Measurements from ENCODE around the gene BCAR3. TPM values are rescaled to one million over a fixed set of nuclear protein-coding genes. Genes with fewer than 3 reads are reported as not detected.

The BCAR3 gene
- total RNA-seq, 1 experiment from 2014 or later = 33.9 TPM

DNA sequence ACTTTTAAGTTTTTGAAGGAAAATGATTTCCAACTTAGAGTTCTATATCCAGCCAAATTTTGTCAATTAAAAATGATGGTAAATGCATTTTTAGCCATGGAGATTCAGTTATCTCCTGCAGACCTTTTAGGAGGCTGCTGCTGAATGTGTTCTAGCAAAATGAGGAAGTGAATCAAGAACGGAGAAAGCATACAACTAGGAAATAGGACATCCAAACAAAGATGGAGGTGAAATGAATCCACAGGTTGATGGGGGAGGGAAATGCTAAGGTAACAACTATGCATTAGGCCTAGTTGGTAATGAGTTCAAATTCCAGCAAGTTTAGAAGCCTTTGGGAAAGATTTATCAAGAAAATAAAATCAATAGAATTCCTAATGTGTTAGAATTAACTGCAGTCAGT is 153.2 kb downstream of the BCAR3 start:
- POLR2A ChIA-PET = no interaction called here
- H3K27ac ChIP-seq (ENCODE audit: low read length) = no peak overlapping the region
- intact Hi-C loops (cut with micrococcal nuclease; ENCODE audit: unreplicated experiment) = no loop called here
- H3K9me3 ChIP-seq (ENCODE audit: control insufficient read depth, insufficient read depth, low read depth, low read length) = no peaks in the 10 kb centered on the region
- H3K27me3 ChIP-seq (ENCODE audit: control insufficient read depth, insufficient read depth, low read length) = no peaks in the 10 kb centered on the region
- in situ Hi-C loops (cut with HindIII; ENCODE audit: low pct_unique_long_range_greater_than_20kb, low sequenced_read_pairs) = no loop called here
- ATAC-seq (no peak), DNase-seq (ENCODE audit: low read depth, low spot score) (no peak)
- no TSS peak for BruUV-seq (replicated peaks)
- peaks cover 6% of the 10 kb centered on the region; the same call in 1 of the 2 replicates for H3K36me3 ChIP-seq (ENCODE audit: control insufficient read depth, insufficient read depth, low read length)
- CTCF ChIA-PET = no interaction called here
- no peaks in the 10 kb centered on the region for H3K4me1 ChIP-seq (ENCODE audit: control insufficient read depth, insufficient read depth, low read length)
- TF ChIP-seq POLR2AphosphoS5 (IDR thresholded peaks at IDR 0.05; ENCODE audit: low read depth, low read length) = no peak
- TF ChIP-seq, protein P1, sequence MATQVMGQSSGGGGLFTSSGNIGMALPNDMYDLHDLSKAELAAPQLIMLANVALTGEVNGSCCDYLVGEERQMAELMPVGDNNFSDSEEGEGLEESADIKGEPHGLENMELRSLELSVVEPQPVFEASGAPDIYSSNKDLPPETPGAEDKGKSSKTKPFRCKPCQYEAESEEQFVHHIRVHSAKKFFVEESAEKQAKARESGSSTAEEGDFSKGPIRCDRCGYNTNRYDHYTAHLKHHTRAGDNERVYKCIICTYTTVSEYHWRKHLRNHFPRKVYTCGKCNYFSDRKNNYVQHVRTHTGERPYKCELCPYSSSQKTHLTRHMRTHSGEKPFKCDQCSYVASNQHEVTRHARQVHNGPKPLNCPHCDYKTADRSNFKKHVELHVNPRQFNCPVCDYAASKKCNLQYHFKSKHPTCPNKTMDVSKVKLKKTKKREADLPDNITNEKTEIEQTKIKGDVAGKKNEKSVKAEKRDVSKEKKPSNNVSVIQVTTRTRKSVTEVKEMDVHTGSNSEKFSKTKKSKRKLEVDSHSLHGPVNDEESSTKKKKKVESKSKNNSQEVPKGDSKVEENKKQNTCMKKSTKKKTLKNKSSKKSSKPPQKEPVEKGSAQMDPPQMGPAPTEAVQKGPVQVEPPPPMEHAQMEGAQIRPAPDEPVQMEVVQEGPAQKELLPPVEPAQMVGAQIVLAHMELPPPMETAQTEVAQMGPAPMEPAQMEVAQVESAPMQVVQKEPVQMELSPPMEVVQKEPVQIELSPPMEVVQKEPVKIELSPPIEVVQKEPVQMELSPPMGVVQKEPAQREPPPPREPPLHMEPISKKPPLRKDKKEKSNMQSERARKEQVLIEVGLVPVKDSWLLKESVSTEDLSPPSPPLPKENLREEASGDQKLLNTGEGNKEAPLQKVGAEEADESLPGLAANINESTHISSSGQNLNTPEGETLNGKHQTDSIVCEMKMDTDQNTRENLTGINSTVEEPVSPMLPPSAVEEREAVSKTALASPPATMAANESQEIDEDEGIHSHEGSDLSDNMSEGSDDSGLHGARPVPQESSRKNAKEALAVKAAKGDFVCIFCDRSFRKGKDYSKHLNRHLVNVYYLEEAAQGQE (IDR thresholded peaks at IDR 0.05; ENCODE audit: insufficient read depth in 1 of 2, low read depth in 2 of 2, low read length in 1 of 2) = no peak
- TF ChIP-seq SIN3A (IDR thresholded peaks at IDR 0.05; ENCODE audit: borderline replicate concordance, insufficient read depth, low read depth, low read length) = no peak
- TF ChIP-seq TCF7L2 (IDR thresholded peaks at IDR 0.05; ENCODE audit: low read depth, low read length) = no peak
- TF ChIP-seq, protein P2, sequence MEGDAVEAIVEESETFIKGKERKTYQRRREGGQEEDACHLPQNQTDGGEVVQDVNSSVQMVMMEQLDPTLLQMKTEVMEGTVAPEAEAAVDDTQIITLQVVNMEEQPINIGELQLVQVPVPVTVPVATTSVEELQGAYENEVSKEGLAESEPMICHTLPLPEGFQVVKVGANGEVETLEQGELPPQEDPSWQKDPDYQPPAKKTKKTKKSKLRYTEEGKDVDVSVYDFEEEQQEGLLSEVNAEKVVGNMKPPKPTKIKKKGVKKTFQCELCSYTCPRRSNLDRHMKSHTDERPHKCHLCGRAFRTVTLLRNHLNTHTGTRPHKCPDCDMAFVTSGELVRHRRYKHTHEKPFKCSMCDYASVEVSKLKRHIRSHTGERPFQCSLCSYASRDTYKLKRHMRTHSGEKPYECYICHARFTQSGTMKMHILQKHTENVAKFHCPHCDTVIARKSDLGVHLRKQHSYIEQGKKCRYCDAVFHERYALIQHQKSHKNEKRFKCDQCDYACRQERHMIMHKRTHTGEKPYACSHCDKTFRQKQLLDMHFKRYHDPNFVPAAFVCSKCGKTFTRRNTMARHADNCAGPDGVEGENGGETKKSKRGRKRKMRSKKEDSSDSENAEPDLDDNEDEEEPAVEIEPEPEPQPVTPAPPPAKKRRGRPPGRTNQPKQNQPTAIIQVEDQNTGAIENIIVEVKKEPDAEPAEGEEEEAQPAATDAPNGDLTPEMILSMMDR (IDR thresholded peaks at IDR 0.05) = no peak
- no peak overlapping the region for H3K4me3 ChIP-seq (ENCODE audit: low read depth in 2 of 2, low read length in 2 of 2)

DNA sequence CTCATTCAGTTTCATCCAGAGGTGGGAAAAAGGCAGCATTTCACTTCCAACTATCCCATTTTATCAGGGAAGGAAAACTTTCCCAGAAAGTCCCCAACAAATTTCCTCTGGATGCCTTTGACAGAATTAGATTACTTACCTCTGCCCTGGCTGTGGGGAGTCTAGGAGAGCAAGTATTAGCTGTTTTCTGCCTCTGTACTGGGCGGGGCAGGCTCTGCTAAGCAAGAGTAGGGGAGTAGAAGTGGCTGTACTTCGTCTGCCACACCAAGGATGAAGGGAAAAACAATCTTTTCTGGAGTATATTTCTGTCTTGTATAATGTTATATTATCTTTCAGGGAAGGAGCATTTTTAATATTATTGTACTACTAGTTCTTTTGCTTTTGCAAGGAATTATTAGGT is 155.2 kb downstream of the BCAR3 start:
- Histone ChIP-seq H3K27ac (ENCODE audit: low read length) (no peak overlapping the region), H3K27me3 (ENCODE audit: control insufficient read depth, insufficient read depth, low read length) (no peaks in the 10 kb centered on the region), H3K36me3 (ENCODE audit: control insufficient read depth, insufficient read depth, low read length) (peaks cover 6% of the 10 kb centered on the region; the same call in 1 of the 2 replicates), H3K4me3 (ENCODE audit: low read depth in 2 of 2, low read length in 2 of 2) (no peak overlapping the region), H3K4me1 (ENCODE audit: control insufficient read depth, insufficient read depth, low read length) (no peaks in the 10 kb centered on the region), H3K9me3 (ENCODE audit: control insufficient read depth, insufficient read depth, low read depth, low read length) (no peaks in the 10 kb centered on the region)
- no TSS peak for BruUV-seq (replicated peaks)
- intact Hi-C loops (cut with micrococcal nuclease; ENCODE audit: unreplicated experiment) (no loop called here), in situ Hi-C loops (cut with HindIII; ENCODE audit: low pct_unique_long_range_greater_than_20kb, low sequenced_read_pairs) (no loop called here)
- no peak for DNase-seq (ENCODE audit: low read depth, low spot score)
- ChIA-PET POLR2A (no interaction called here), CTCF (no interaction called here)
- no peak for ATAC-seq
- TF ChIP-seq, protein P1 (IDR thresholded peaks at IDR 0.05; ENCODE audit: insufficient read depth in 1 of 2, low read depth in 2 of 2, low read length in 1 of 2) = no peak
- TF ChIP-seq TCF7L2 (IDR thresholded peaks at IDR 0.05; ENCODE audit: low read depth, low read length) (no peak), SIN3A (IDR thresholded peaks at IDR 0.05; ENCODE audit: borderline replicate concordance, insufficient read depth, low read depth, low read length) (no peak), POLR2AphosphoS5 (IDR thresholded peaks at IDR 0.05; ENCODE audit: low read depth, low read length) (no peak)
- TF ChIP-seq, protein P2 (IDR thresholded peaks at IDR 0.05) = no peak

All from Panc1 (cell line).